Pancreas (tissue), 10 donors: Measurements from ENCODE around the gene IKBKE. TPM values are rescaled to one million over a fixed set of nuclear protein-coding genes. Genes with fewer than 3 reads are reported as not detected.

Source experiments
- ATAC-seq, 4 donors: fragments of 200-7000 bp; cut with Tn5 transposase; one replicate each; pipeline versions ENCODE4 v1.8.0 to v1.9.1; 2020; ENCODE audit warnings: mild to moderate bottlenecking in 4 of 4, moderate library complexity in 4 of 4
- DNase-seq, 6 donors: peaks; one replicate each; pipeline ENCODE4 v3.0.0-alpha.2; 2020
- FAIRE-seq: peaks from 2 replicates; lab custom pipeline; 2012; peaks lifted over from hg19 to GRCh38; lab: Jason Lieb, UNC
- H3K27ac ChIP-seq, 4 donors: fragments of 200-600 bp; sonication (generic); 1 replicate in 3 of 4; 2 replicates in 1 of 4; pipeline versions ENCODE4 v1.5.0 to v1.8.0; 2020
- H3K27me3 ChIP-seq, 4 donors: fragments of 200-600 bp; one replicate each; pipeline ENCODE4 v1.8.0; 2021
- H3K36me3 ChIP-seq, 3 donors: fragments of 200-600 bp; sonication (generic) in 1 of 3; one replicate each; pipeline versions ENCODE4 v1.5.0 to v1.8.0; 2020 to 2021
- H3K4me1 ChIP-seq, 3 donors: fragments of 200-600 bp; one replicate each; pipeline ENCODE4 v1.8.0; 2021
- H3K4me3 ChIP-seq, 4 donors: fragments of 200-600 bp; sonication (generic) in 2 of 4; one replicate each; pipeline versions ENCODE4 v1.5.0 to v1.8.0; 2020 to 2021
- H3K9me3 ChIP-seq, 4 donors: fragments of 200-600 bp; one replicate each; pipeline ENCODE4 v1.8.0; 2021
- WGBS, 2 donors: extraction: QIAGEN DNeasy Blood & Tissue Kit; methylation state at CpG; one replicate each; pipeline ENCODE4 v1.1.7; 2013; 5-methylcytosine and 5-hydroxymethylcytosine counted together
- intact Hi-C, 3 donors: fragments of 100-400 bp; cut with DNase I; formaldehyde crosslinking; loops; one replicate each; pipeline versions ENCODE4 v1.11.1 to v1.14.2; 2022
- microRNA-seq, 2 donors: library from miRNA; unstranded; fragments of <30 nt; microRNA quantifications; one replicate each; pipeline versions ENCODE4 to v1.1.0, GENCODE V29; 2019 to 2020
- polyA plus RNA-seq, 2 donors: library from polyadenylated mRNA; stranded (reverse); fragments of 200-250 nt; gene quantifications; one replicate each; pipeline ENCODE4 v1.2.3, GENCODE V29; 2013
- total RNA-seq, 6 donors: library from RNA; stranded (reverse); fragmentation: NEBNext Ultra II Directional in 4 of 6; extraction: Animal tissue kit (Norgen Biotek cat#: 25700) in 4 of 6; gene quantifications; one replicate each; pipeline versions ENCODE4 v1.2.1 to v1.2.4, GENCODE V29; 2021 to 2023
- TF ChIP-seq, protein P1 (sequence below), 4 donors: fragments of 200-600 bp; sonication (generic) in 3 of 4; IDR thresholded peaks; one replicate each; pipeline versions ENCODE4 v1.5.0 to v1.8.0; 2021; ENCODE audit warnings: antibody characterized with exemption in 4 of 4
- donor health status: healthy with polysubstance abuse.
- donor health status: DM: no; HTN: no; CAD: no; lungs with moderate emphysema.
- donor health status: DM: no; HTN: no; CAD: no.
- donor health status: control.
- donor health status: control.
- donor health status: Bipolar disorder and iron deficiency.
- donor health status: DM: yes; HTN: yes; CAD: no.
- donor health status: DM: no; HTN: no; CAD: no.
- donor health status: DM: no; HTN: no; CAD: no.
- donor health status: DM: yes; HTN: yes; CAD: no.

IKBKE gene
- total and polyA plus RNA-seq, 8 donors, result 1.8 to 9.9 (median 3.4) TPM

DNA sequence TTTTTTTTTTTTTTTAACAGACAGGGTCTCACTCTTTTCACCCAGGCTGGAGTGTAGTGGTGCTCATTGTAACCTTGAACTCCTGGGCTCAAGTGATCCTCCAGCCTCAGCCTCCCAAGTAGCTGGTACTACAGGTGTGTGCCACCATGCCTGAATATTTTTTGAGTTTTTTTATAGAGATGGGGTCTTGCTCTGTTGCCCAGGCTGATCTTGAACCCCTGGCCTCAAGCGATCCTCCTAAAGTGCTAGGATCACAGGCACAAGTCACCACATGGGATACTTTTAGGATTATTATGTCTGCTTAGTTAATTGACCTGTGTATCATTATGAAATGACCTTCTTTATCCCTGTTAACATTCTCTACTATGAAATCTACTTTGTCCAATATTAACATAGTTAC lies 75.1 kb downstream of the IKBKE start:
- FAIRE-seq (no peak), ATAC-seq (no peak), DNase-seq (no peak)
- intact Hi-C loops, result loop anchor here in 1 of 3 donors (5.0 kb wide), 1 partner anchor 37 kb away; no protein-coding TSS in a partner anchor
- WGBS, 2 donors, result 100% methylated on average over 1 of the region's 1 CpG
- H3K9me3 ChIP-seq, result no peaks in the 10 kb centered on the region
- H3K27ac ChIP-seq, result no peak overlapping the region
- TF ChIP-seq, protein P1, sequence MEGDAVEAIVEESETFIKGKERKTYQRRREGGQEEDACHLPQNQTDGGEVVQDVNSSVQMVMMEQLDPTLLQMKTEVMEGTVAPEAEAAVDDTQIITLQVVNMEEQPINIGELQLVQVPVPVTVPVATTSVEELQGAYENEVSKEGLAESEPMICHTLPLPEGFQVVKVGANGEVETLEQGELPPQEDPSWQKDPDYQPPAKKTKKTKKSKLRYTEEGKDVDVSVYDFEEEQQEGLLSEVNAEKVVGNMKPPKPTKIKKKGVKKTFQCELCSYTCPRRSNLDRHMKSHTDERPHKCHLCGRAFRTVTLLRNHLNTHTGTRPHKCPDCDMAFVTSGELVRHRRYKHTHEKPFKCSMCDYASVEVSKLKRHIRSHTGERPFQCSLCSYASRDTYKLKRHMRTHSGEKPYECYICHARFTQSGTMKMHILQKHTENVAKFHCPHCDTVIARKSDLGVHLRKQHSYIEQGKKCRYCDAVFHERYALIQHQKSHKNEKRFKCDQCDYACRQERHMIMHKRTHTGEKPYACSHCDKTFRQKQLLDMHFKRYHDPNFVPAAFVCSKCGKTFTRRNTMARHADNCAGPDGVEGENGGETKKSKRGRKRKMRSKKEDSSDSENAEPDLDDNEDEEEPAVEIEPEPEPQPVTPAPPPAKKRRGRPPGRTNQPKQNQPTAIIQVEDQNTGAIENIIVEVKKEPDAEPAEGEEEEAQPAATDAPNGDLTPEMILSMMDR (IDR thresholded peaks at IDR 0.05), result no peak
- H3K4me3 ChIP-seq, result no peak overlapping the region
- no peaks in the 10 kb centered on the region for H3K27me3 ChIP-seq
- no peaks in the 10 kb centered on the region for H3K36me3 ChIP-seq
- H3K4me1 ChIP-seq, result peaks cover 8 to 10% (median 8%) of the 10 kb centered on the region in 3 donors

Small RNA genes within 50 kb of the gene (microRNA-seq; reads per million reads assigned to microRNA genes)
- gene MIR6769B, result 0 reads per million in 2 donors

Other genes starting within 250 kb of the IKBKE start
- gene RASSF5, start 37.1 kb downstream of the IKBKE start, total RNA-seq, result 10 to 100 TPM in 4 of 6 donors, 1 to 10 TPM in 2; 8.2 to 17.8 (median 12.5) TPM
- 10 to 100 TPM in 1 of 2 donors, 1 to 10 TPM in 1; 6.7 to 22.3 TPM for gene RASSF5, start 37.1 kb downstream of the IKBKE start, polyA plus RNA-seq
- 10 to 100 TPM; 20.9 to 35.7 (median 27.7) TPM for gene EIF2D, start 142.0 kb downstream of the IKBKE start, total RNA-seq
- gene EIF2D, start 142.0 kb downstream of the IKBKE start, polyA plus RNA-seq, result 10 to 100 TPM; 28.8 to 37.9 TPM
- gene DYRK3, start 165.1 kb downstream of the IKBKE start, total RNA-seq, result 1 to 10 TPM; 2.3 to 7.0 (median 3.8) TPM
- 1 to 10 TPM; 2.4 to 4.8 TPM for gene DYRK3, start 165.1 kb downstream of the IKBKE start, polyA plus RNA-seq
- gene MAPKAPK2, start 214.4 kb downstream of the IKBKE start, total RNA-seq, result 10 to 100 TPM; 28.3 to 55.7 (median 30.8) TPM
- 10 to 100 TPM; 38.8 to 48.9 TPM for gene MAPKAPK2, start 214.4 kb downstream of the IKBKE start, polyA plus RNA-seq